CD4-positive, alpha-beta T cell treated with Interleukin-2 at 100 ng/mL for 4 hours (primary cell): ENCODE data around the gene CD47.

ENCODE experiments used
- DNase-seq: peaks from one replicate; pipeline ENCODE4 v3.0.0-alpha.2; 2020; ENCODE audit warnings: low spot score

Gene CD47

DNA sequence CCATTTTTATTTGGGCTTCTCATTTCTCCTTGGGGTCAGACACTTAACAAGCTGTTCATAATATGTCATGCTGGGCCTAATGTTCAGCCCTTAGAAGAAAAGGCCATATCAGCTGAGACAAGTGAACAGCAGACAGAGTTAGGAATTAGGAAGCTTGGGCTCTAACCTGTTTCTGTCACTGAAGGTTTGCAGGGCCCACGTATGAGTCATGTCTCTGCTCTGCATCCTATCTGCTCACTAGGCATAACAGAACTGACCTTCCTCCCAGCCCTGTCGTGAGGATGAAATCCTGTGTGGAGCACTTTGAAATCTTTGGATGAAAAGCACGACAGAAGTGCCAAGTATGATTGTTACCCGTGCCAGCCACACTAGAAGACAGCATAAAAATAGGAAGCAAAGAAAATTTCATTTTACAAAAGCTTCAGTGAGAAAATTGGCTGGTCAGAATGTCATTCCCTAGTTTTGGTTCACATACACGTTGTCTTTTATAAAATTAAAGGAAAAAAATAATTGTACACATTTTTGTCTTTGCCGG lies 26.5 kb upstream of the CD47 start:
- DNase-seq = no peak

DNA sequence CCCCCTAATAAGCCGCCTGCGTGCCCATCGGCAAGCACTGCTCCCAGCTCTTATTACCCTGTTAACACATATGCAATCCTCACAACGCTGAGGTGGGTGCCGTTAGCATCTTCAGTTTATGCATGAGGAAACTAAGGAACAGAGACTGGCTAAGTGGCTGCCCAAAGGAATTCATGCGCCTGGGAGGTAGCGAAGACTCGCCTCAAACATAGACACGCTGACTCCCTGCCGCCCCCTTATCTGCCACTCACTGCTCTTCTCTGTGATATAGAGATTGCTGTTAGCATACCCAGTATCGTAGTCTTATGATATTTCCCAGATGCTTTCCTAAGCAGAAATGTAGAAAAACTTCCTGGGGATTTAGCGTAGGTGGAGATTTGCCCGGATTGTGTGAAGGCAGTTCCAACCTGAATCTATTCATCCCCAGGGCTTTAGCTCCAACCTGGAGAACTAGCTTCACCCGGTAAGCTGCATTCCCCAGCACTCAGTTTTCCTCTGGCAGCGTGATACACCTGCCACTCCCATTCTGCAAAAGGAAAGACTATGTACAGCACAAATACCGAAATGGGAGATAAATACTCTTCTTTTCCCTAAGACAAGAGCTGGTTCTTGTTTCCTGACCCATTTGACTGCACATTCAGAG lies 23.7 kb upstream of the CD47 start:
- no peak for DNase-seq

DNA sequence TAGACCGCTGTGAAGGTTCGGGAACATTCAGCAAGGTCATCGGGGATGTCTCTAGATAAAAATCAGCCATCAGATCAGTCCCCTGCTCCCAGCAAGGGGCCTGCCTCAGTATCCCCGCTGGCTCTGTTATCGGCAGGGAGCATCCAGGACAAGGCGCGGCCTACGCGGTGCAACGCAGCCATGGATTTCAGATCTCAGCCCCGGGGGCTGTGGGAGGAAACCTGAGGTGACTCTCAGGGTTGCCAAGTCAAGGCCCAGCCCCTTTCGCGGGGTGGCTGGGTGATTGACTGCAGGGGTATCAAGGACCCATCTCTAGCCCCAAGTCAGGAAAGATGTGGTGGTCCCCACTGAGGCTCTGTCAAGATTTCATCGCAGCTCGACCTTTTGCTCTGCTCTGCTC lies 23.1 kb upstream of the CD47 start:
- no peak for DNase-seq

DNA sequence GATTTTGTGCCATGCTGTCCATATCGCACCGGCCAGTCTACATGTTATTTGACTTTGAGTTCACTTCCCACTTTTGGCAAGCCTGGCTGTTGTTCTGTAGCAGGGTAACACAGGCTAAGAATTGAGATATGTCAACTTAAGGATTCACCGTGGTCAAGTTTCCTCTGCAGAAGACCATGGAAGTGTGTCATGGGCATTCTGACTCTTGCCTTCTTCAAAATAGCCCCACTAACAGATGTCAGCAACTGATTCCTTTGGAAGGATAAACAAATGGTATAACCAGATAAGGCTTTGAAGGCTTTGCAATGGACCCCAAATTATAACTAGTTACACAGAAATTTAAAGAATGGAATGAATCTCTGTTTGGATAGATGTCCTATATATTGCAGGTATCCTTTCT lies 20.1 kb upstream of the CD47 start:
- no peak for DNase-seq

DNA sequence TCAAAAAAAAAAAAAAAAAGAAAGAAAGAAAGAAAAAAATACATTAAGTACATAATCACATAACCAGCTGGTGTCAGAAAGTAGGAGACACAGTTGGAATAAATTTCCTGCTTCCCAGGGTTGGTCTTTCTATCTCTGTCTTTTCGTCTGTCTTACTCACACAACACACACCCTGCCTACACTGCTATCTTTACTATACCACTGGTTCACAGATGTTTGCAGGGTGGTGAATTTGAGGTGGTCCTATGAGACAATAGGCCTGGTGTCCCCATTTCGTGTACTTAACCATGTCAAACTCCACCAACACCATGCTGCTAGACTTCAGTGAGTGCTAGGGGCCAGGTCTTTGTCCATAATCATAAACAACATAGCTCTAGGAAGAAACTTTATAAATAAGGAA lies 17.6 kb upstream of the CD47 start:
- DNase-seq = no peak

DNA sequence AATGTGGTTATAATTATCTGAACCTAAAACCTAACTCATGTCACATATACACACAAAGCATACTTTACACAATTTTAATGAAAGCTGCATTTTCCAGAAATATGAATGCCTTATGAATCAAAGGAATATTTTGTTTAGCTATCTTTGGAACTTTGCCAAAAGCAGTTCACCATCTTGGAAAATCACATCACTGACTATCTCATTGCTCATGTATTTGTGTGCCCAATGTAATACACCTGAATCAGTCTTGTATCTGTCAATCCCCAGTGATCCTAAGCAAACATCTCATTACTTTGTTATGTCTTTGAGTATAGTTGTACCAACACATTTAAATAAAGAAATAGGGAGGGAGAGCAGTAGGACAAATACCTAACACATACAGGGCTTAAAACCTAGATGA lies 15.6 kb upstream of the CD47 start:
- no peak for DNase-seq

DNA sequence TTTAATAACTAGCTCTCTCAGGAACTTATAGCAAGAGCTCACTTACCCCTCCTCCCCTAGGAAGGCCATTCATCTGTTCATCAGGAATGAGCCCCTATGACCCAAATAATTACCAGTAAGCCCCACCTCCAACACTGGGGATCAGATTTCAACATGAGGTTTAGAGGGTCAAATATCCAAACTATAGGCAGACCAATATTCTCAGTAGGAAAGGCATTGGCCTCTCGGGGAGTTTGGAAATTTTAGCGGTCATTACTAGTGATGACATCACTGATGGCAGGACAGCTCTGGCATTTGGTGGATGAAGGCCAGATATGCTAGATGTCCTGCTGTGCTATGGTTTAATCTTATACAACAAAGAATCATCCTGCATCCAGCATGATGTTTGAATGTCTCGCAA lies 15.2 kb upstream of the CD47 start:
- DNase-seq = no peak

DNA sequence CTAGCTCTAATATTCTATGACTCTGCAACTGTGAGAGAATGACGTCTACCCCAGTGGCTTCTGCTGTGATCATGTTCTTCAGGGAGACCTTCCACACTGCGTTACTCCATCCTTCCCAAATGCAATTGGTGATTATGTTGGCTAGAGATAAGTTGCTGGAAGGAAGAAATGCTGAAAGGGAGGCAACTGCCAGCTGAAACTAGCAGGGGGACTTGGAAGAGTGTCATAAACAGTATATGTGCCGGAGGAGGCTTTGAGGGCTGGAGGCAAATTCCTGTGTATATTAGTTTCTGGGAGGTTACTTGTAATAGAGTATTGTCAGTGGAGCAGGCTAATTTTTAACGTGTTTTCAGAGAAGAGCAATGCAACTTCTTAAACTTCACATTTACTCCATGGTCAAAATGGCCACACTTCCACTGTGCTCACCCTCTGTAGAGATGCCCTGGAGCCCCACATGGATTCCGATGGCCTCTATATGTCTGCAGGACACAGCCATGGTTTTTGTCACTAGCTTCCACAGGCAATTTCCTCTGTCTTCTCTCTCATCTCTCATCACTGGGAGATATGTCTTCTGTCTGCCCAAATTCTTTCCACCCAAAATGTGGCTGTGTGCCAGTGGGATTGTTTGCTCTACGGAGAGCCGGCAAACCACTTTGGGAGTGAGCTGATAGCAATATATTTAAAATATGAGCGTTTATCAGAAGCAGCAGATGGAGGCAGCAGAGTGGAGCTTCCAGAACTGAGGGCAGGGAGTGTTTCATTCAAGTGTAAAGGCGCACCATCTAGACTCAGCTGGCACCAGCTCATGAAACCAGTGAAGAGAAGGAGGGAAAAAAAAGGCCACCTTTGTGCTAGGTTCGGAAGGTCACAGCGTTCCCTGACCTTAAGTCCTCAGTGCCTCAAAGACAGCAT lies 13.3 kb upstream of the CD47 start:
- no peak for DNase-seq

DNA sequence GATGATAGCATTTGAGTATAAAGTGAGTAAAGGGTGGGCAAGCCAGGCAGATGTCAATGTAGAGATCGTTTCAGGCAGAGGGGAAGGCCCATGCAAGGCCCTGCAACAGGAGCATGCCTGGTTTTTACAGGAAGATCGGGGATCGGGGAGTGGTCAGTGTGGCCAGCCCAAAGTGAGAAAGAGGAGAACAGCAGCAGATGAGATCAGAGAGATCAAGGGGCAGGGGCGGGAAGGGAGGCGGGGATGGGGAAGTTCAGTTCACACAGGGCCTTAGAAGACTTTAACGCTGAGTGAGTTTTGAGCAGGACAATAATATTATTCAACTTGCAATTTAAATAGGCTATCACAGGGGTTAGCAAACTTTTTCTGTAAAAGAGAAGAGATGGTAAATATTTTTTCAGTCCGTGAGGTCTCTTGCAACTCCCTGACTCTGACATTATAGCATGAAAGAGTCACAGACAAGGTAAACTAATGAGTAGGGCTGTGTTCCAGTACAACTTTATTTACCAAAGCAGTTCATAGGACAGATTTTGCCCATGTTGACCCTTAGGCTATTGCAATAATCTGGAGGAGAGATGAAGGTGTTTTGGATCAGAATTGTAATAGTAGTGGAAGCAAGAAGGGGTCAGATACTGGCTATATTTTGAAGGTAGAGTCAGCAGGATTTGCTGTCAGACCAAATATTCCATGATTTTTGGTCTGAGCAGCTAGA lies 12.4 kb upstream of the CD47 start:
- DNase-seq = no peak

DNA sequence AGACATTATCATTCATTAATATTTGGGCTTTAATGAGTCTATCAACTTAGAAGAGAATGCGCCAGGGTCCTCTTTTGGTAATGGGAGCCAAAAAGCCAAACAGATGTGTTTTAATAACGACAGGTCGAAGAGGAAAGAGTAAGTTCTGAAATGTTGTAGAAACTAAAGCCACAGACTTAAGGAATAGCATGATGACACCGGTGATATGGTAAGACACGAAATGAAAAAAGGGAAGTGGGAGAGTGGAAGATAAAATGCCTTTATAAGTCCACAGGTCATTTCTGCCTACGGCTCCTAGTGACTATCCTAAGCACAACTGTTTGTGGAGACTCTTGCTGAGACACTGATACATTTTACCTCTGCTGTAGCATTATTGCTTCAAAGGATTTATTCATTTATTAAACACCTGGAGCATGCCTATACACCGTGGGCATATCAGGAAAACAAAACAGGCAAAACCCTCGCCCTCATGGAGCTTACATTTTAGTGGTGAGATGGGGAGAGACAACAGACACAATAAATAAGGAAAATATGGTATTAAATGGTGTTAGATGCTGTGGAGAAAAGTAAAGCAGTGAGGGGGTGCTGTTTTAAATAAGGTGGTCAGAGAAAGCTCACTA lies 11.7 kb upstream of the CD47 start:
- DNase-seq = no peak

DNA sequence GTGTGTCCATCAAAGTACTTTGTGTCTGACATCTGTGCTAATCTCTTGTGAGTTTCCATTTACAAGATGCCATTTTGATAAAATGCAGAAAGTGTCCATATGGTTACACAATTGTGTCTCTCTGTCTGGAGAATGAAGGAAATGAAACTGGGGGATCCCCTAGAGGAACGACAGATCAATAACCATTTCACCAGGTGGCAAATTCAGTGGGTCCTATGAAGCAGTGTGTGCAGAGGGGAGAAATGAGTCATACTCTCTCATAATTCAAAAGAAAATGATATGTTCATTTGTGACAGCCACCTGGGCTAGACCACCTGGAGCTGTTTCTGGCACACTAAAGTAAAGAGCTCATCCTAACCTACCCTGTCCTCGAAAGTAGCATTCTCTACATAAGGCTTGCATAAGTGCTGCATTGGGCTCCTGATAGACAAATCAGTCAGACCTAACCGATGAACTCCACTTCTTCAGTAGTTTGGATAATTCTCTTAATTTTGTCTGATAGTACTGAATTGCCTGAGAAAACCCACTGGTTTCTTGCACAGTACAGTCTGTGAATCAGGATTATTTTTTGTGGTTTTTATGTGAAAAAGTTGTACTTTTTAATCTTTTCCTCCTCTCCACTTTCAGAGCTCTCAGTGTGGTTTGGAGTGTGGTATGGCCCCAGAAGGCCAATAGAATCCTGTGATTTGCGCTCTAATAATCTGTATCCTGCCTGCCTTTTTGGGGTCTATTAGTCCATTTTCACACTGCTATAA lies 10.3 kb upstream of the CD47 start:
- DNase-seq = peak; percentile 64

DNA sequence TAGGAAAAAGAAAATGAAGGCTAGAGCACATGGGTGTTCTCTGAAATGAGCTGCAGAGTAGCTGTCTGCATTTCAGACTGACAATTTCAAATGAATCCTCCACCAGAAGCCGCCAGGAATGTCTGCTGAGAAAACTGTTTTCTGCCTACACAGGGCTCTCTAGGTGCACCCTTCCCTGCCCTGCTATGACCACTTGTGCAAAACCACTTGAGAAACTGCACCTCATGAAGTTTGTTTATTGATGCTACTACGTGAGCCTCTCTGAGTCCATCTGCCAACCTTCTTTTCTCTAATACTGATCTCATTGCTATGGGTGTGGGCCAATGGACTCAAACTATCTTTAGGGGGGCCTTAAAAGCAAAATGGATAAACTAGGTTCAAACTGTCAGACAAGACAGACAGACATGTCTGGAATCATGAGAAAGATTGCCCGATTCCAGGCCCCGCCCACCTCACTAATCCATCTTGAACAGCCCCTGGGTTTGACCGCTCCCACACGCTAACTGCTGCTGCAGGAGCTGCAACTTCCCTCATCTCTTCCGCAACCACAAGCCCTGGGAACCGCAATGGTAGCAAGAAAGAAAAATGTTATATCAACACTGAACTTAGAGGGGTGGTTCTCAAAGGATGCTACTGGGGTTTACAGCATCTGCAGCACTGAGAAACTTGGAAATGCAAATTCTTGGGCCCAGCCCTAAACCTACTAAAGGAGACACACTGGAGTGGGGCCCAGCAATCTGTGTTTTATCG lies 9.0 kb upstream of the CD47 start:
- DNase-seq = no peak

DNA sequence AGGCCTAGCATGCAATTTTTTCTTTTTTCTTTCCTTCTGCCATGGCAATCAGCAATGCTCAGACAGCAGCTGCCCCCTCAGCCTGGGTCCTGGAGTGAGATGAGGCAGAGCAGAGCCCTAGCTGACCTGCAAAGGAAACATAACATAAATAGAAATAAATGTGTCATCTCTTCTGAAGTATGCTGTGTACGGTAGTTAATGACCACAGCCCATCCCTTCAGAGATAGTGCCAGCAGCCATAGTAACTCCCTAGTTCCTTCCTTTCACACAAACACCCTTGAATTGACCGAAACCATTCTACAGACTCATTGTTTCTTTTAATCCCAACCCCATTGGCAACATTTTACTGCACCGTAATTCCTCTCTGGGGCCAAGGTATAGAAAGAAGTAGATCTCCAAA lies 8.4 kb upstream of the CD47 start:
- no peak for DNase-seq

DNA sequence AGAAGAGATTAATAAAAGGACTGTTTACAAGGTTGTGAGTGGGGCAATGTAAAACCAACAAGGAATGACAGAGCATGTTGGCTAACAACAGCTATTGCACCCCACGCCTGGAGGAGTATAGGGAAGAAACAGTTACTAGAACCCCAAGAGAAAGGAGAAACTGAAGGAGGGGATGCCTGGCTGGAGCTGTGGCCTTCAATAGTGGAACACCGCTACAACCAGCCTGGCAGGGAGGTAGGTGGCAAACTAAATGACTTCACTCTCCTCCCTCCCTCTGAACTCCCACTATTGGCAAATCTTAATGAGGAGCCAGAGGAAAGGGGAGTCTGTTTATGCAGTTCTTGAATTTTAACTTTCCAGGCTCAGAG lies 7.2 kb upstream of the CD47 start:
- no peak for DNase-seq

DNA sequence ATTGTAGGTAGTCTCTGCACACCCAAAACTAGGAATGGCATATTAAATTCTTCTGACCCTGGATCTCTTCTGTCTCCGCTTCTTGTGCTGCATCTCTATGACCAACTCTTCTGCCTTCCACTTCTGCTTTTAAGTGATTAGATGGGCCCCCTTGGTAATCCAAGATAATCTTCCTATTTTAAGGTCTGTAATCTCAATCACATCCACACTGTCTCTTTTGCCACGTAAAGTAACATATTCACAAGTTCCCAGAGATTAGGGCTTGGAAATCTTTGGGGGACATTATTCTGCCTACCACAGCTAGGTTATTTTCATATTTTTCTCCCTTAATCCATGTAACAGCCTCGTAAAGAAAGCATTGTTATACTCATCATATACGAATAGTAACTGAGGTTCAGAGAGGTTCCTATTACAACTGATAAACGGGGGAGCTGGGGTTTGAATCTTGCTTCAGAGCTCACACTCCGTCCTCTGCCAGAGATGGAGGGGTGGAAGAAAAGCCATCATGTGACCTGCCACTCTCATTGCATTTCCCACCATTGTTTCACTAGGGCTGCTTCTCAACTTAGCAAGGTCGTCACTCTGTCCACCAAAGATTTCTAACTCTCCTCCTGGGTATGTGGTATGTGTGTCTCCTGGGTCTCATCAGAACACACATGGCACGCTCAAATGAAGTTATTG lies 6.6 kb upstream of the CD47 start:
- DNase-seq = no peak

DNA sequence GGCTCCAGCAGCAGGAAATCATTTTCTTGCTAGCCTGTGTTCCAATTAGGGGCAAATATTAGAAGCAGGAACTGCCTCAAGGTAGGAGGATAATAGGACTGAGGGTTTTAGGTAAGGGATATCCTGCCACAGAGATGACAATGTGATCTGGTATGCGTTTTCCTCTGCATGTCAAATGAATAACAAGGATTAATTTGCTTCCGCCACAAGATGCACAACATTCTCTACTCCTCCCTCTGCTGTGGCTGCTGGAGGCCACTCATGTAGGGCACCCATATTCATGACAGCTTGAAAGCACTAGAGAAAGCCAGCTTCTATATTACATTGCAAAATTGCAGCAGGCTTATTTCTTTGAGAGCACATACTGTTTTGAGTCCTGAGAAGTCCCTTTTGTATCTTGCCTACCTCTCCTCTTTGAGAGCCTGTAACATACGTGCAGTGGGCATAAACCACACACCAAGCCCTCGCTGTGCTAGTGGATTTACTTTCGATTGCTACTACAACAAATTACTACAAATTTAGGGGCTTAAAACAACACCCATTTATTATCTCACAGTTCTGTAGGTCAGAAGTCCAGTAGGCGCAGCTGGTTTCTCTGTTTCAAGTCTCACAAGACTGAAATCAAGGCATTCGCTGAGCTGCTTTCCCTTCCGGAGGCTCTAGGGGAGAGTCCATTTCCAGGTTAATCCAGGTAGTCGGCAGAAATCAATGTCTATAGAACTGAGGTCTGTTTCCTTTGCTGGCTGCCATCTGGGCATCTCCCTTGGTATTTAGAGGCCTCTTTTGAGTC lies 5.9 kb upstream of the CD47 start:
- no peak for DNase-seq

DNA sequence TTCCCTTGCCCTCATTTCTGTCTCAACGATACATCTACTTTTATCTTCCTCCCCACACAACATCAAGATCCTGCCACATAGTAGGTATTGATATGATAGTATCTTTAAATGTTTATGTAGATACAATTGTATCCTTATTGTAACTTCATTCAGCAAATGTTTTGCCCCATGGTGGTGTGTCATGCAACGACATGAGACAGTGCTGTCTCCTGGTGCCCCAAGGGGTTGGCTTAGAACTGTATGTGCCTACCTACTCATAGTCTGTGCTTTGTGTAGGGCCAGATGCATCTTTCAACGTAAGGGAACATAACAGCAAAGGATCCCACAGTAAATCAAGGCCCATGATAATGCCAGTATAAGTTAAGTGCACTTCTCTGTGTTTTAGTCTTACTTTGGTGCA lies 2.8 kb upstream of the CD47 start:
- DNase-seq = peak; percentile 49

DNA sequence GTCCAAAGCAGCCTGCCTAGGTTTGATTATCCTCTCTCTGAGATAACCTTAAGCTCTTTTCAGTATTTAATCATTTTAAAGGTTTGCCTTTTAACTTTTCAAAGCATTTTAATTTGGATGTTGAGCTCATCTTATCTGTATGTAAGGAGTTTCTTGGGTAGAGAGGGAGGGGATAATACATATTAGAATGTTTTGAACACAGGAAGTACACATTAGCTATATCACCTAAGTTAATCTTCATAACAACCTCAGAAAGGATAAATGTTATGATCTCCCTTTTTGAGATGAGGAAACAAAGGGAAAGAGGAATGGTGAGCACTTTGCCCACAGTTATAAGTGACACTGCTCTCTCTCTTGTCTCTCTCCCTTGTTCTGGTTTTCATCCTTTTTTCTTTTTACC lies 2.2 kb upstream of the CD47 start:
- DNase-seq = no peak

DNA sequence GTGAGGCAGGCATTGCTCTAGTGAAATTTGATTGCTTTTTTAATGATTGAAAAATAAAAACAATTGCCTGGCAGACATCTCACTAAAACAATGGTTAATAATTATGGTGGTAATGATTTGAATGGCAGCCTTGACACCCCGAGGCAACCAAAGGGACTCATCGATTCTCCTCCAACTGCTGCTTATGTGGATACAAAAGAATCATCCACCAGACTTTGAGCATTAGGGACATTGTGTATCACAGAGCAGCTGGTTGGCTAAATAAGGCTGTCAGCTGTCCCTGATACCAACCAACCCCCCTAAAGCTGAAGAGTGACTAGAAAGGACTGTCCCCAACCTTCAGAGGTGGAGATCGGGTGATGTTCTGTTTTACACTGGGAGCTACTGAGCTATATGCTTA lies 1.7 kb upstream of the CD47 start:
- DNase-seq = no peak
